HG03135 (cell line): Measurements from ENCODE around the gene JPT2.

Experiments used
- ATAC-seq: cut with Tn5 transposase; IDR thresholded peaks from one replicate; pipeline ENCODE4 v1.9.1; 2021; ENCODE audit warnings: mild to moderate bottlenecking, moderate library complexity; ENCODE audit not compliant: unreplicated experiment

JPT2 gene, protein sequence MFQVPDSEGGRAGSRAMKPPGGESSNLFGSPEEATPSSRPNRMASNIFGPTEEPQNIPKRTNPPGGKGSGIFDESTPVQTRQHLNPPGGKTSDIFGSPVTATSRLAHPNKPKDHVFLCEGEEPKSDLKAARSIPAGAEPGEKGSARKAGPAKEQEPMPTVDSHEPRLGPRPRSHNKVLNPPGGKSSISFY

DNA sequence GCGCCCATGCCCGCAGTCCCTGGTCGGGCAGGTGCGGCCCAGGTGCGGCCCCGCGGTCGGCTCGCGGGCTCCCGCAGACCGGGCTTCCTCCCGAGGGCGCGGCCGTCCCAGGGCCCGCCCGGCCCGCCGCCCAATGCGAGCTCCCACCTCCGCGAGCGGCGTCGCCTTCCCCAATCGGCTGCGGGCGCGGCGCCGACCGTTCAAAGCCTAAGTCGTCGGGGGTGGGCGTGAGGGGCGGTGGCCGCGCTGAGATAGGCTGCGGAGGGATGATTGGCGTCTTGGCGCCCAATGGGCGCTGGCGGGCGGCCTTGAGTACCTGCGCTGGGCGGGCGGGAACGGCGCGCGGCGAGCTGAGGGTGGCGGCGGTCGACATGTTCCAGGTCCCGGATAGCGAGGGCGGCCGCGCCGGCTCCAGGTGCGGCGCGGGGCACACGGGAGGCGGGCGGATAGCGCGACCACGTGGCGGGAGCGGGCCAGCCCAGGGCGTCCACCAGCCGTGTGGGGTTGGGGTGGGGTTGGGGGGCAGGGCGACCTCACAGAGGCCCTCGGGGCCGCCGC, at the start of gene JPT2:
JPT2 (plus strand) TSS at position 338 of the 558 bp plus-strand sequence; CDS start at position 372, 34 bp downstream.
- peak; percentile 92 for ATAC-seq

DNA sequence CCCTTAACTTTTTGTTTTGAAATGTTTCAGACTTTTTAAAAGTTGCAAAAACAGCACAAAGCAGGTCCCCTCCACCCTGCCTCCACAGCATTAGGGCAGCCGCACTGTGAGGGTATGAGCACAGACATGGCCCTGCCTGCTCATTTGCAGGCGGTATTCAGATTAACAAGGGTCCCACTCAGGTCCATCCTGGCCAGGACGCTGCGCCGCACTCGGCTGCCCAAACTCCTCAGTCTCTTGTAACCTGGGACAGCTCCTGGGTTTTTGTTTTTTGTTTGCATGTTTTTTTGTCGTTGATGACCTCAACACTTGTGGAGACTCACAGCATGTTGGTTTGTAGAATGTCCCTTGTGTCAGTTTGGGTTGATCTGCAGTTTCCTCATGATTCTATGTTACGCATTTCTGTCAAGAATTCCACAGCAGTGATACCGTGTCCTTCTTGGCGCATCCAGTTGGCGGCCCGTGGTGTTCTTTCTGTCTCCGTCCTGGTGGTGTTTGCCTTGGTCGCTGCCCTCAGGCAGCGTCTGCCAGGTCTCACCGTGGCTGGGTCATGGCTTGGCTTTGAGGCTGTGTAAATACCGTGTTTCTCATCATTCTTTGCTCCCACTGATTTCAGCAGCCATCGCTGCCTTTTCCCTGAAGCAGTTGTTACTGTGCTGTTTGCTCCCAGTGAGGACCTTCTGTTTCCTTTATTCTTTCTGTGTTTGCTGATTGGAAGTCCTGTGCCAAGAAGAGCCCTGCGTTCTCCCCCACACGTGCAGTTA, 47.4 kb upstream of the JPT2 start:
- ATAC-seq = no peak

DNA sequence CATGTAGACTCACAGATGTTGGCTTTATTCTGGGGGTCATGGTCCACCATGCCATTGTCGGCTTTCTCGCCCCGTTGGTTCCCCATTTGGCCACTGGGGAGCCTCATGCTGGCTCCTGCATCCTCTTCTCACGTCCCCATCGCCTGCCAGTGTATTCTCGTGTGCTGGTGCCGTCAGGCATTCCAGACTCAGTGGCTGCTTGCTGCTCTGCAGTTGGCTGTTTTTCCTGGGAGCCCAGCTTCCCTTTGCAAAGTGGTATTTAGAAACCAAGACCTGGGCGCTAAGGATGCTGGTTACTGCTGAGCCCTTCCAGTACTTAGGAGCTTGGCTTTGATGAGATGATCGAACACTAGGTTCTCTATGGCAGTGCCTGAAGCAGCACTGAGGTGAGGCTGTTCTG, 46.8 kb upstream of the JPT2 start:
- no peak for ATAC-seq

DNA sequence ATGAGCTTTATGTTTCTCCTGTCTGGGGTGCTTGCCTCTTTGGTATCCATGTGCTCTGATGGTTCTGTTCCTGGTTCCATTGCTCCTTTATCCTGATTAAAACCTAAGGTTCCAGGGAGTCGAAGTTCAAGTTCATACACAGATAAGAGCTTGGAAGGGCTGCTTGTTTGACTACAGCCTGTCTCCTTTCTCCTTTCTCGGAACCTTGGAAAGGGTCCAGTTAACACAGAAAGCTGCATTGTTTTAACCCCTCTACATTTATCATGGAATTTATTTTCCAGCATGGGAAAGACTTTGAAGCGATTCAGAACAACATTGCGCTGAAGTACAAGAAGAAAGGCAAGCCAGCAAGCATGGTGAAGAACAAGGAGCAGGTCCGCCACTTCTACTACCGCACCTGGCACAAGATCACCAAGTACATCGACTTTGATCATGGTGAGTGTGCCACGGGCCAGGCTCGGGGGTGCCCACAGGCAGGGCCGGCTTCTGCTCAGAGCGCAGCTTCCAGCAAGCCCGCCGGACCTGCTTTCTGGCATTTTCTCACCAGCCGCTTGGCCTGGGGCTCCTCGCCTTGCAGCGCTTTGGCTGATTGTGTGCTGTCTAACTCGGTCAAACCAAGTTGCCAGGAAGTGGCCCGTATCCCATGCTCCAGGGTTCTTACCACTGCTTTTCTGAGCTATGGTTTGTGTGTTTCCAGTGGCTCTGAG, 46.0 kb upstream of the JPT2 start:
- no peak for ATAC-seq

DNA sequence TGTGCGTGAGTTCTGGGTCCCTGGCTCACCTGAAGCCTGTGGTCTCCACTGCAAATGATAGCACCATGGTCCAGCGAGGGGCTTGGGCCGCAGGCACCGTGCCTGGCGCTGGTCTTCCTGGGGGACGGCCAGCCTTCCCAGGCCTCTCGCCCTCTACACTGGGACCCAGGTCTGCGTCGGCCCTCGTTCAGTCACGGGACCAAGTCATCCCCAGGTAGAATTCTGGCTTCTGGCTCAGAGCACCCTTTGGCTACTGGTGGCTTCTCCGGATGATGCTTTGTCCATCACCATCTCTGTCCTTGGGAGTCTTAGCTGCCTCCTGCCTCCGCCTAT, 45.5 kb upstream of the JPT2 start:
- no peak for ATAC-seq

DNA sequence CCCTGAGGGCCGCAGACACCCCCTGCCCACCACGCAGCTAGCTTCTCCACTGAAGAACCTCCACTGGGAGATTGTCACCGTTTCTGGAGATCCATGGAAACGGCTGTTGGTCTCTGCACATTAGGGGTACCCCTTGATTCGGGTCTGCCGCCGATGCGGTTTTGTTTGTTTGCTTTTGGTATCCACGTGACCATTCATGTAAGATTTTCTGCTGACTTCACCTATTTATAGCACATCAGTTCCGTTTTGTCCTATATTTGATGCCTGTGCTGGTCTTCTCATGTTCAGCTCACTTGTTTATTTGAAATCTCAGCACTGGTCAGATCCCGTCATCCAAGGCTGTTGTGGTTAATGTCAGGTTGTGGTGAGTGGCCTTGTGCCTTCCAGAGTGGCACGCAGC, 44.8 kb upstream of the JPT2 start:
- ATAC-seq = no peak

DNA sequence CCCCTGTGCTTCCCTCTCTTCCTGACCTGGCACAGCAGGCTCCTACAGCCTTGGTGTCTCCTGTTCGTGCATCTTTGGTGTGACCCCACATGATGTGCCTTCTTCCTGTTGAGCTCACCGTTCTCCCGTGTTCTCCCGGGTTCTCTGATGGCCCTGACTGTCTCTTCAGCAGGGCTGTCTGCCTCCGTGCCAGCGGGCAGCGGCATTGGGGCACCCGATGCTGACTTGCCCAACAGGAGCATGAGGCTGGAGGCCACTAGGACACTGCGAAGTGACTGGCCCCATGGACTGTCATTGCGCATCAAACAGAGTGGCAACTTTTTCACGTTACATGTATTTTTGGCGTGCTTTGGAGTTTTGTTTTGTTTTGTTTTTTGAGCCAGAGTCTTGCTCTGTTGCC, 43.5 kb upstream of the JPT2 start:
- ATAC-seq = no peak

DNA sequence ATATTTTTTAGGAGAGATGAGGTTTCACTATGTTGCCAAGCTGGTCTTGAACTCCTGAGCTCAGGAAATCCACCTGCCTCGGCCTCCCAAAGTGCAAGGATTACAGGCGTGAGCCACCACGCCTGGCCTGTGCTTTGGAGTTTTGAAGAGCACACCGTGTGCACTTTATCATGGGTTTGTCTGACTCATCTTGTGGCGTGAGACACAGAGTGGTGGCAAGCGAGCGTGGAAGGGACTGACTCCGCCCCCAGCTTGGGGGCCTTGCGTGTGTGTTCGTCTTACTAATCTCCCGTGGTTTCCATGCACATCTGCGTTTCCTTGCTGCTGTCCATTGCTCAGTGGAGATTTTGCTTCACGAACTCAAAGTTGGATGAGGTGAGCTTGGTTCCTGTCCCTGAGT, 43.0 kb upstream of the JPT2 start:
- ATAC-seq = no peak

DNA sequence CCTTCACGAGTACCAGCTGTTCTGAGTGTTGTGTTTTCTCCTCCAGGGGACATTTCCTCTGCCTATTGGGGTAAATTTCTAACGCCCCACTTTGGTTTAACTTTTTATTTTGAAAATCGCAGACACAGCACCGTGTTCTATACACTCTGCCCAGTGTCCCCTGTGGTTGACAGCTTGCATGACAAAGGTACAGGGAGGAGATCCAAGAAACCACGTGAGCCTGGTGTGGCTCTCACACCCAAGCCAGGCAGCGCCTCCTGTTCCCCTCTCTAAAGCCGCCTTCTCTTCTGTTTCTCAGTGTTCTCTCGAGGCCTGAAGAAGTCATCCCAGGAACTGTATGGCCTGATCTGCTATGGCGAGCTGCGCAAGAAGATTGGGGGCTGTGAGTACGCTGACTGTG, 40.6 kb upstream of the JPT2 start:
- no peak for ATAC-seq

DNA sequence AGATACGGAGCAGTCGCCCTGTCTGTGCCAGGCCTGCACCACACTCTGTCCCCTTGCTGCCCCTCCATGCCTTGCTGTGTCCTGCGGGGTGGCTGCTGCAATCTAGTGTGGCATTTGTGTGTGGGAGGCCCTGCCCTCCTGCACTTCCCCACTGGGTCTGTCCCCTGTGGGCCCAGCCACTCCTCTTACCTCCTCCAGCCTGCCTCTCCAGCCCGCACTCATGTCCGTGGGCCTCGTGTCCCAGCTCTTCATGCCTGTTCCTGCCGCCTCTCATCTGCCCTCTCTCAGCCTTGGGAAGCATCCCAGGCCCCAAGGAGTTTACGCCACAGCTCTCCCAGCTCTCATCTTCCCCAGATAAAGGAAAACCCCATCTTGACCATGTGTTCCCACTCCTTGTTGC, 39.3 kb upstream of the JPT2 start:
- ATAC-seq = no peak

DNA sequence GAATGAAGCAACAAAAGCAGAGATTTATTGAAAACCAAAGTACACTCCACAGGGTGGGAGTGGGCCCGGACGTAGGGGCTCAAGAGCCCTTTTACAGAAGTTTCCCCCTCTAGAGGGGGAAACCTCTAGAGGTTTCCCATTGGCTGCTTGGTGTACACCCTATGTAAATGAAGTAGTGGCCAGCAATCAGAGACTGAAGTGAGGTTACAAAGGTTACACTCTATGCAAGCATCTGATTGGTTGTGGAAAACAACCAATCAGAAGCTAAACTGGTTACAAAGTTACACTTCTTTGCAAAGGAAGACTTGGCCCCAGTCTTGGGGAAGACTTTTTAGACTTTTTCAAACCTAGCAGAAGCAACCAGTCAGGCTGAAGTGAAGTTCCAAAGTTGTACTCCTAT, 38.8 kb upstream of the JPT2 start:
- ATAC-seq = no peak

DNA sequence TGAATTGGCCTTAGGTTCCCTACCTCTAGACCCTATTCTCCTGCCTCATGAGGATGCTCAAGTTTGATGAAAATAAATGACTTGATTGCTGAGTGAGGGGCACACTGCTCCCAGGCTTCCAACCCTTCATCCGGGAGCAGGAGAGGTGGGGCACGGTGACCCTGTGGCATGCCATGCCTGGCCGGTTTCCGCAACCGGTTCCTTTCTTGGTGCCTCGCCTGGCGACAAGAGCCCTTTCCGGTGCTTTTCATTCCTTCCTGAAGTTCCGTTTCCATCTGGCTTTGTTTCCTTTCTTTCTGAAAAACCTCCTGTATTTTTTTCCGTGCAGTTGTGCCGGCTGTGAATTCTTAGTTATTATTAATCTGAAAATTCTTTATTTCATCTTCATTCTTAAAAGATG, 38.2 kb upstream of the JPT2 start:
- ATAC-seq = no peak

DNA sequence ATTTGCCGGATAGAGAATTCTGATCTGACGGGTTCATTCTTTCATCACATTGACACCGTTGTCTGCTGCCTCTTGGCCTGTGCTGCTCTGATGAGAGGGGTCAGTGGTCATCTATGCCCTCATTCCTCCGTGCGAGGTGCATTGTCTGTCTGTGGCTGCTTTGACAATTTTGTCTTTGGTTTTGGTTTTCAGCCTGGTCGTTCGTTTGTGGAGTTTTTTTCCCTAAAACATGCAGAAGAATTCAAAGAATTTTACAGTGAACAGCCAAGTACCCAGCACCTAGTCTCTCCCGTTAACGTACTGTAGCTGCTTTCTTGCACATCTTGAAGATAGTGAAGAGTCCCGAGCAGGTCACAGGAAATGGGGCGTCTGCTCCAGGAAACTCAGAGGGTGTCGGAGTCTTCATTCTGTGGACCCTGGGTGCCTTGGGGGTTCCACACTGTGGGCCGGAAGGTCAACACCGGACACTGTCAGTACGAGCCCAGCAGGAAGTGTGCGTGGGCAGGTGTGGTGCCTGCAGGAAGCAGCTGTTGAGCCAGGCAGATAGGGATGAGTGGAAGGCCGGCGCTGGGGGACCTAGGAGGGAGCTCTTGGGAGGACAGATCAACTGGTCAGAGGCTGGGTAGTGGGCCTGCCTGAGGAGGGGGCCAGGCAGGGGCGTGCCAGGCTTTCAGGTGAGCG, 37.7 kb upstream of the JPT2 start:
- ATAC-seq = no peak

DNA sequence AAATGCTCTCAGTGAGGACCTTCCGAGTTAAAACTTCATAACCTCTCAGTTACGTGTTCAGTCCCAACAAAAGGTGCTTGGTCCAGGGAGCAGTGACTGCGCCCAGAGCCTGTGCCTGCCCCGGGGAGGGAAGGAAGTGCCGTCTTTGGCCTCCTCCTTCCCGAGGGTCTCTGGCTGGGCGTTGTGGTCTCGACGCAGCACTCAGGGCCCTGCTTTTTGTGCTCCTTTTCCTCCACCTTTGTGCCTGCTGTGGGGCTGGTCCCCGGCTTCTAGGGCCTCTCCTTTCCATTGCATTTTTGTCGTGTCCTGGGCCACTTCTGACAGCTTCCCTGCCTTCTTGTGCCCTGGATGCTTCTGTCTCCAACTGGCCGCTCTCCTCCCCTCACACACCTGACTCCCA, 36.8 kb upstream of the JPT2 start:
- ATAC-seq = no peak

DNA sequence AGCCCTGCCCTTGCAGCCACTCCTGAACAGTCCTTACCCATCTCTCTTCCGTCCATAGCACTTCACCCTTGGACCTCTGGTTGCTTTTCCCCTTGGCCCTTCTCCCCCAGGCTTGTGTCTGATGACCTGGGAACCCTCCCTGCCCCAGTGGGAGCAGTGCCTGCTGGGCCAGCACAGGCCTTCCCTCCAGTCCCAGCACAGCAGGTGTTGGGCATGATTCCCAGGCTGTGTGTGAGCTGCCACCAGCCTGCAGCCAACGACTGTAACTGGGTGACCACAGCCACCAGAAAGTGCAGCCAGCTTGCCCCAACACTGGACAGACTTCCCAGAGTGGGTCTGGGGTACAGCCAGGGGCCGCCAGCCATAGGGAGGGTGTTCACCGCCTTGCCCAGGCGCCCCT, 35.9 kb upstream of the JPT2 start:
- ATAC-seq = no peak

DNA sequence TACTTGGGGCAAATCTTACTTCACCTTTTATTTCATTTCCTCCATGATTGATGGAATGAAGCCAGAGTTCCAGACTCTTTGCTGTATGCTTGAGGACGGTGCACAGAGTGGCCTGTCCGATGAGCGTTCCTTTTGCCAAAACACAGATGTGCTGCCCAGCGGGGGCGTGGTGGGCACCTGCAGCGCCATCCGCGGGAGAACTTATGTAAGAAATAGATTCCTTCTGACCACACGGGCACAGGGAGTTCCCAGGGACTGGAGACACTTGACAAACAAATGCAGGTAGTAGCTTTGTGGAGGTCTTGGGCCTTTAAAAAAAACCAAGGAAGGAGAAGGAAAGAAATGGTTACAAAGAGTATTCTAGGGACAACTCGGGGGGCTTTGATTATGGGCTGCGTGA, 35.3 kb upstream of the JPT2 start:
- ATAC-seq = no peak

DNA sequence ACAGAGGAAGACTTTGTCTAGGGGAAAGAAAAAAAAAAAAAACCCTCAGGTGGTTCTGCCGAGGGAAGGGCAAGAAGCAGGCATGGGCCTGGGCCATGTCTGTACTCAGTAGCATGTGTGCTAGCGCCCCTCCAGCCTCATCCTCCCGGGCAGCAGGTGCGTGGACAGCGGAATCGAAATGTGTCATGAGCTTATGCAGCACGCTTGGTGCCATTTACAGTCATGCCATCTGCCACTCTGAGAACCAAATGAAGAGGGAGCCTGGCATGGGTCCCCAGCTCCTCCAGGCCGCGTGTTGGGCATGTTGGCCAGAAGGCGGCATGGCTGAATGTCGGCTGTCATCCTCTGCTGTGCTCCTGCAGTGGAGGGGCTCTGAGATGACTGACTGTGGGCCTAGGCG, 34.6 kb upstream of the JPT2 start:
- ATAC-seq = no peak

DNA sequence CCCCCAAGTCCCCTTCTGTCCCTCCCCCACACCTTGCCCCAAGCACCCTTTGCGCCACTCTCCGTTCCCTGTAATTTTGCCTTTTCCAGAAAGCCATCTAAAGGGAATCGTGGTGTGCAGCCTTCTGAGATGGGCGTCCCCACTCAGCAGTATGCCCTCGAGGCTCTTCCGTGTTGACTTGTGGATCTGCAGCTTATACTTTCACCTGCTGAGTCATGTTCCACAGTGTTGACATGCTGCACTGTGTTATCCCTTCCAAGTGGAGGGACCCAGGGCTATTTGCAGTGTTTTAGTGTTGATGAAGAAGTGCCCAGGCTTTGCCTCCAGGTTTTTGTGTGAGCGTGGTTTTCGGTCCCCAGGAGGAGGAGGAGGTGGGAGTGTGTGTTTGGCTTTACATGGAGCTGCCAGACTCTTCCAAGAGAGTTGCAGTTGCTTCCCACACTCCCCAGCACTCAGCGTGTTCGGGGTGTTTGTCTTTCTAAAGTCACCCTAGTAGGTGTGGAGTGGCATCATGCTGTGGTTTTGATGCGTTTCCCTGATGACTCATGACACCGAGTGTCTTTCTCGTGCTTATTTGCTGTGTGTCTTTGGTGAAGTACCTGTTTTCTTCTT, 32.1 kb upstream of the JPT2 start:
- ATAC-seq = no peak

DNA sequence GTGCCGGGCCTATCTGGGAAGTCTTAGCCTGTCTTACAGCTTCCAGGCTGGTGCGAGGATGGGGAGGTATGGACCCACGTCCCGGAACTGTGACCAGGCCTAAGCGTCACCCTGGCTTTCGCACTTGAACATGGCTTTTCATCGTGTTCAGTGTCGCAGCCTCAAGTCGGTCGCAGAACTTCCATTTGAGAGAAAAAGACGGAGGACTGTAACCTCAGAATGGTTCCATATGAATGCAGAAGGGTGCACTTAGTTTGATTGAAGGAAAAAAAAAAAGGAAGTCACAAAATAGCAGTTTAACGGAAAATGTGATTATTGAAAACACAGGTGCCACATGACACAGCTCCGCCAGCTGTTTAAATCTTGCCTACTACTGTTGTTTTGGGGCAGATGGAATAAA, 30.2 kb upstream of the JPT2 start:
- ATAC-seq = no peak

DNA sequence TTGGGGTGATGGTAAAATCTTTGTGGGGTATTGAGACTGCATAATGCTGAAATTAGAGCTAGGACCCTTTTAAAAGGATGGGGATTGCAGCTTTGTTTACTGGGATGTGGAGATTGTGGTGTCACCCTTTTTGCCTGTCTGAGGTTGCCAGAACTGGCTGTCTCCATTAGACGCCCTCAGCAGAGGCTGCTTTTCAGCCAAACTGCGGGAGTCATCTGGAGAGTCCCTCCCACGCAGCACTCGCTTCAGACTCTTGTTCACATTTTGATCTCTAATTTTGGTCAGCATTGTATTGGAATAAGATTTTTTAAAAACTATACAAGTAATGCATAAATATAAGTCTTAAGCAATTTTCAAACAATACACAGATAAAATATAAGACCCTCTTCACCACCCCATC, 27.9 kb upstream of the JPT2 start:
- no peak for ATAC-seq
